ENCODE data around the gene FXYD2.

GRCh38 chr11:117838901-117839300 is 14.4 kb upstream of the FXYD2 start:
- TF ChIP-seq CTCF (IDR thresholded peaks at IDR 0.05) (no peak), POLR2AphosphoS5 (IDR thresholded peaks at IDR 0.05) (no peak), POLR2A (IDR thresholded peaks at IDR 0.05) (no peak), EP300 (IDR thresholded peaks at IDR 0.05) (no peak)
